SJSA1 (cell line): ENCODE data around the gene FIBCD1. TPM values are rescaled to one million over a fixed set of nuclear protein-coding genes. Genes with fewer than 3 reads are reported as not detected.

ENCODE experiments used
- DNase-seq, 2 experiments: peaks; one replicate each; pipeline ENCODE4 v3.0.0-alpha.2; 2015 to 2020; ENCODE audit warnings: low spot score in 2 of 2, low read depth in 1 of 2
- H3K27ac ChIP-seq: fragments of 250-450 bp; sonication (Bioruptor Pico); 2 replicates; pipeline ENCODE4 v1.5.1; 2020; ENCODE audit warnings: mild to moderate bottlenecking, moderate library complexity
- H3K27me3 ChIP-seq: fragments of 250-450 bp; sonication (Bioruptor Pico); replicated peaks from 2 replicates; pipeline ENCODE4 v1.5.1; 2020; ENCODE audit warnings: mild to moderate bottlenecking, moderate library complexity
- H3K36me3 ChIP-seq: fragments of 250-450 bp; sonication (Bioruptor Pico); 2 replicates; pipeline ENCODE4 v1.5.1; 2020; ENCODE audit warnings: mild to moderate bottlenecking
- H3K4me1 ChIP-seq: fragments of 250-450 bp; sonication (Bioruptor Pico); replicated peaks from 2 replicates; pipeline ENCODE4 v1.6.1; 2021; ENCODE audit warnings: mild to moderate bottlenecking
- H3K4me3 ChIP-seq: fragments of 250-450 bp; sonication (Bioruptor Pico); 2 replicates; pipeline ENCODE4 v1.5.1; 2020; ENCODE audit warnings: mild to moderate bottlenecking
- H3K9me3 ChIP-seq: fragments of 250-450 bp; sonication (Bioruptor Pico); replicated peaks from 2 replicates; pipeline ENCODE4 v1.5.1; 2020; ENCODE audit warnings: mild to moderate bottlenecking
- total RNA-seq: library from RNA; depleted of rRNA; stranded (reverse); fragments of >200 nt; shearing (Covaris generic); gene quantifications from 2 replicates; pipeline ENCODE4 v1.2.3, GENCODE V29; 2014

FIBCD1 gene
- total RNA-seq, 1 experiment from 2014 or later, result 0.08 TPM

DNA sequence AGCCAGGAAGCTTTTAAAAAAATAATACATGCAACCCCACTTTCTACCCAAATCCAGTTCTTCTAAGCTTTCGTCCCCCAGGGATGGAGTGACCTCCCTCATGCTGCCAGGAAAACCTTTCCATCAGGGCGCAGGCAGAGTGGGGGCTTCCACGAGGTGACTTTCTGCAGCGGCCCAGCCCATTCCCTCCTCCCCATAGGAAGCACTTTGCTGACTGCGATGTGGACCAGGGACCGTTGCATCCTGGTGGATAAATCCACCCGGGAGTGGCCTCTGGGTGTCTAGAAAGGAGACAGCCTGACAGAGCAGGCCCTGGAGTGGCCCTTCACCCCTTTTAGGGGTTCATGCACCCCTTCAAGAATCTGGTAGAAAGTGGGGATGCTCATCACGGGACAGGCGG is 44.0 kb downstream of the FIBCD1 start:
- no peak overlapping the region for H3K27ac ChIP-seq
- DNase-seq, result no peak
- peaks cover 20% of the 10 kb centered on the region for H3K27me3 ChIP-seq
- H3K36me3 ChIP-seq, result peaks cover 9% of the 10 kb centered on the region
- no peaks in the 10 kb centered on the region for H3K9me3 ChIP-seq
- H3K4me3 ChIP-seq, result no peak overlapping the region
- no peaks in the 10 kb centered on the region for H3K4me1 ChIP-seq

DNA sequence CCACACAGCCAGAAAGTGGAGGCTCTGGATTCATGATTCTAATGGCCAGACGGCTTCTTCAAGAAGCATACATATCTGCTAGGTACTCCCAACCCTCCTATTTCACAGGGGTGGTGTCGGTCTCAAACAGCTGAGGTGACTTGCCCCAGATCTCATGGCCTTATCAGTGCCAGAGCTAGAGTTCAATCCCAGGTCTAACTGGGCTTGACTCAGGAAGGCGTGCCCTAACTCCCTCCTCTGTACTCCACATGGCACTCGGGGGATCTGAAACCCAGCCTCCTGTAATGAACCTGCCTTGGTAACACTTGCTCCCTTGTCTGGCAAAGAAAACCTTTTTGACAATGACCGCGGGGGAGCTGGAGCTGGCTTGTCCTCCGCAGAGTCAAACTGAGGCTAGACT is 44.5 kb downstream of the FIBCD1 start:
- peaks cover 13% of the 10 kb centered on the region for H3K36me3 ChIP-seq
- no peaks in the 10 kb centered on the region for H3K9me3 ChIP-seq
- no peak overlapping the region for H3K27ac ChIP-seq
- no peak for DNase-seq
- H3K4me1 ChIP-seq, result no peaks in the 10 kb centered on the region
- no peak overlapping the region for H3K4me3 ChIP-seq
- peaks cover 16% of the 10 kb centered on the region for H3K27me3 ChIP-seq

DNA sequence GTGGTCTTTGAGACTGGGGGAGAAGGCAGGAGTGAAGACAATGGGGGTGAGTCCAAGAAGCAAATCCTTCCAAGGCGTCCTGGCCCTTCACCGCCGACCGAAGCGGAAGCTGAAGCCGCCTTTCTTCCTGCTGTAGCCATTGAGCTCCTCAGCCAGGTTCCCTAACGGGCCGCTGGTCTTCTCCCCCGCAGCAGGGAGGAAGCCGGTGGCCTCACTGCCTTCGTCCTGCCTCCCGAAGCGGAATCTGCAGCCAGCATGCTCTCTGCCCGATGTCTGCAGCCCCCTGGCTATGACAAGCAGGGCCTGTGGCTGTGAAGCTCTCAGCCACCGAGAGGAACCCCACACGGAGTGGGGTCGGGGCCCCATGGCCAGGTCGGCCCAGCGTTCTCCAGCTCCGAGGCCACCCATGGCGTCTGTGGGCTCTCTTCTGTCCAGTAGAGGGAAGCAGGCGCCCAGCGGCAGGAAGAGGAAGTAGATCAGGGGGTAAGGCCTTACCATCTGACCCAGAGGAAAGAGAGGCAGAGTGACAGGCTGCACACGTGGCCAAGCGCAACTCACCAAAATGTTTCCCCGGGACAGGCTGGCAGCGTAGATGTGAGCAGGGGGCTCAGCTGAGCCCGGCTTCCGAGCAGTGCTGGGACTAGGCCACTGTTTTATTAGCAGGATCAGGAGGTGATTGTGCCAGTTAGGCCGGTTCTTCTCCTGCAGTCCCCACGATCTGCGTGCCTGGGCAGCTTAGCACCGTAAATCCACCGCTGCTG is 45.5 kb downstream of the FIBCD1 start:
- no peaks in the 10 kb centered on the region for H3K4me1 ChIP-seq
- no peak for DNase-seq
- H3K27ac ChIP-seq, result no peak overlapping the region

DNA sequence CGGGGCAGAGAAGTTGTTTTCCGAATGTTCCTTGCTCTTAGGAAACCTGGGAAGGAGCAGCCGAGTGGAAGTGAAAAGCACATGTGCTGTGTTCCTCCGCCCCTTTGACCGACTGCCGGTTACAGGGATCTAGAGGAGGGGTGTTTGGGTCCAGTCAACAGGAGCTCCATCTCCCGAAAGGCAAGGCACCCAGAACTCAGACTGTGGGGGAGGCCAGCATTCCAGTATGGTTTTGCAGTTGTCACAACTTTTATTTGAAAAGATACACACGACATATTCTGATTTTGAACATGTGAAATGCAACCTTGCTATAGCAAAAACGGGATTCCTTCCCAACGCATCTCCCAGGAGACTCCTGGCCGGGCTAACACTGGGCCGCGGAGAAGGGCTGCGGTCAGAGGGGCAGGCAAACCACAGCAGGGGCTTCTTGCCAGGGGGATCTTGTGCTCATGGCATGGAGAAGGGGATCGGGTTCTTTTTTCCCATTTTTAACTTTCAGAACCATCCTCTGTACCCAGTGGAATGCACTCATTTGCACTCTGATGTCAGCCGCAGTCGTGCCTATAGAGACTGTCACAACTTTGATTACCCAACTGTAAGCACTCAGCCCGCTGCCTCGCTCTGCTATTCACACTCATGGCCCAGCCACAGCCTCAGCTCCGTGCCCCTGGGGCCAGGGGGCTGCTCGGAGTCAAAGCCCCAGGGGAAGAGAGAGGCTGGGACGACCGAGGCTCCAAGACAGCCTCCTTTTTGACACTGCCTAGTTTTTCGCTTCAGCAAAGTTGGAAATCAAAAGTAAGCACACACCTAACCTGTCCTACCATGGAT is 46.4 kb downstream of the FIBCD1 start:
- peaks cover 27% of the 10 kb centered on the region for H3K36me3 ChIP-seq
- no peaks in the 10 kb centered on the region for H3K4me1 ChIP-seq
- no peak overlapping the region for H3K4me3 ChIP-seq
- H3K27ac ChIP-seq, result no peak overlapping the region
- DNase-seq, result no peak
- H3K9me3 ChIP-seq, result no peaks in the 10 kb centered on the region
- peaks cover 3% of the 10 kb centered on the region for H3K27me3 ChIP-seq

More for the DNA sequence above, 45.5 kb downstream of the FIBCD1 start:
- Histone ChIP-seq H3K4me3 (no peak overlapping the region), H3K36me3 (peaks cover 18% of the 10 kb centered on the region), H3K27me3 (peaks cover 10% of the 10 kb centered on the region), H3K9me3 (no peaks in the 10 kb centered on the region)

DNA sequence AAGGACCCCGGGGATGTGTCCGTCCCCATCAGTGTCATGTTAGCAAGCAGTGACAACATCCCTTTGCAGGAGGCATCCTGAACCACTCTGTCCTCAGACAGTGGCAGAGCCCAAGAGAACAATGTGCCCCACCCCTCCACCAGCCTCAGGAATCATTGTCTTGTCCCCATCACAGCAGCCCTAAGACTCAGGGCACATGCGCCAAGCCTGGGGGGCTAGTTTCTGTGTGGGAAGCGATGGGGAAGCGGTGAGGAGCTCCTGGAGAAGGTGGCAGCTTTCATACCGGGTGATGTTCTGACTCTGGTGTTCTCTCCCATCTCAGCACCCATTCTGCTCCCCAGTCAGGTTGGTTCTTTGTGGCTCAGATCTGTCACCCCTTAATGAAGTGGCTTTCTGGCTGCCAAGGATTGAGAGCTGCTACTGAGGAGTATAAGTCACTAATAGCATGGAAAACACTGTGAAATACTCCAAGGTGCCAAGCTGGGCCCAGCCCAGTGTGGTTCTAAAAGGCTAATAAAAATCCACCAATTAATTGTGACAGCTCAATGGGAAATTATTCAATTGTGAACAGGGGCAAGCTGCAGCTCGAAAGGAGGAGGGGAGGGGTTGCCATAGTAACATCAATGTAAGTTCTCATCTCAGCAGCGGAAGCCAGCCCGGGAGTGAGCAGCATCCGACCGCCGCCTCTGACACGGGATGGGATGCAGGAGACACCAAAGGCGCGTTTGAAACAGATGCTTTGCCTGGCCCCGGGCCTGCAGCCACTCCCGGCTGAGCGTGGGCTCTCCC is 47.2 kb downstream of the FIBCD1 start:
- no peaks in the 10 kb centered on the region for H3K4me1 ChIP-seq
- H3K36me3 ChIP-seq, result peaks cover 35% of the 10 kb centered on the region
- H3K4me3 ChIP-seq, result no peak overlapping the region

DNA sequence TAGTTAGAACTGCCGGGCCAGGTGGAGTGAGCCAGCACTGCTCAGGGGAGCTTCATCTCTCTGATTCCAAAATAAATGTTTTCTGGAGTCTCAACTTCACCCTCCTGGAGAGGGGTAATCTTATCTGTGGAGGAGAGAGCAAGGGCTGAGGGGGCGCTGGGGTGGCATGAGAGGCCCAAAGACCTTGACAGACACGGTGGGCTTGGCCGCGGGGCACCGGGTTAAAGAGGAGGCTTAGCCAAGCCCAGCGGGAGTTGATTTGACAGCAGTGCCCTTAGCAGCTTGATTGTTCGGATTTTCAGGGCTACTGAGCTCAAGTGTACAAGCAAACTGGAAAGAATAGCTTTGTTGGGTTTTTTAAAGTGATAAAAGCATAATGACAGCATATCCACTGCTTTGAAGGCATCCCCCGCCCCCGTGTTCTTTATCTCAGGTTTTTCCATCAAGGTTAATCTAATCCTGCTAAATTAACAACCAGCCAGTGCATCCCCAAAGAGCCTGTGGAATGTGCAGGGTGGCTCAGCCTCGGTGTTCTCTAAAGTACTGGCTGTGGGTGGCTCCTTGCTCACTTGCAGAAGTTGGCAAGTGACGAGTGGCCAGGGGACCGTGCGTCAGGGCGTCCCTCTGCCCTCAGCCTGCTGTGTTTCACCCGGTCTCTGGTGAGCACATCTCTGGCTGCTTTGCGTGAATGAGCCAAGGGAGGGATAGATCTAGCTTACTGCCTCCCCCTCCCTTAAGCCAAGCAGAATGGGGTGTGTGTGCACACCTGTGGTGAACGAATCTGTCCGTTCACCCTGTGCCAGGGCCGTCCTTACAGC is 48.0 kb downstream of the FIBCD1 start:
- Histone ChIP-seq H3K36me3 (peaks cover 43% of the 10 kb centered on the region), H3K27me3 (no peaks in the 10 kb centered on the region), H3K27ac (no peak overlapping the region), H3K4me1 (no peaks in the 10 kb centered on the region), H3K4me3 (no peak overlapping the region), H3K9me3 (no peaks in the 10 kb centered on the region)
- DNase-seq, result no peak

More for the DNA sequence above, 47.2 kb downstream of the FIBCD1 start:
- H3K27ac ChIP-seq, result no peak overlapping the region
- H3K9me3 ChIP-seq, result no peaks in the 10 kb centered on the region
- no peaks in the 10 kb centered on the region for H3K27me3 ChIP-seq
- DNase-seq, result no peak

DNA sequence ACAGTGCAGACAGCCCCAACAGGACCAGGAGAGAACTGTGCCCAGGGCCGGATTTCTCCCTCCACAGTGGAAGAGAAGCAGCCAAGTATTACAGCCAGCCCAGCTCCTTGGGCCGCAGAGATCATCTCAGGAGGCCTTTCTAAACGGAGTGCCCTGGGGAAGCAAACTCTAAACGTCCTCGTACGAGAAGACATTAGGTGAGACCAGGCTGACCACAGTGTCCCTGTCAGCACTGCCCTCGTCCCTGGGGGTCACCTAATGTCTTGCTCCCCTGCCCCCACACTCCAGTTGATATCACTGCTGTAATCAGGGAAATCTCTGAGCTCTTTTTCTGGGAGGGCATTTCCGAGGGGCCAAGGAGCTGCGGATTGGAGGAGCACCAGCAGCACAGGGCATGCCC is 48.9 kb downstream of the FIBCD1 start:
- DNase-seq, result no peak
- Histone ChIP-seq H3K4me1 (no peaks in the 10 kb centered on the region), H3K9me3 (no peaks in the 10 kb centered on the region), H3K36me3 (peaks cover 52% of the 10 kb centered on the region), H3K27me3 (no peaks in the 10 kb centered on the region), H3K4me3 (no peak overlapping the region), H3K27ac (no peak overlapping the region)

DNA sequence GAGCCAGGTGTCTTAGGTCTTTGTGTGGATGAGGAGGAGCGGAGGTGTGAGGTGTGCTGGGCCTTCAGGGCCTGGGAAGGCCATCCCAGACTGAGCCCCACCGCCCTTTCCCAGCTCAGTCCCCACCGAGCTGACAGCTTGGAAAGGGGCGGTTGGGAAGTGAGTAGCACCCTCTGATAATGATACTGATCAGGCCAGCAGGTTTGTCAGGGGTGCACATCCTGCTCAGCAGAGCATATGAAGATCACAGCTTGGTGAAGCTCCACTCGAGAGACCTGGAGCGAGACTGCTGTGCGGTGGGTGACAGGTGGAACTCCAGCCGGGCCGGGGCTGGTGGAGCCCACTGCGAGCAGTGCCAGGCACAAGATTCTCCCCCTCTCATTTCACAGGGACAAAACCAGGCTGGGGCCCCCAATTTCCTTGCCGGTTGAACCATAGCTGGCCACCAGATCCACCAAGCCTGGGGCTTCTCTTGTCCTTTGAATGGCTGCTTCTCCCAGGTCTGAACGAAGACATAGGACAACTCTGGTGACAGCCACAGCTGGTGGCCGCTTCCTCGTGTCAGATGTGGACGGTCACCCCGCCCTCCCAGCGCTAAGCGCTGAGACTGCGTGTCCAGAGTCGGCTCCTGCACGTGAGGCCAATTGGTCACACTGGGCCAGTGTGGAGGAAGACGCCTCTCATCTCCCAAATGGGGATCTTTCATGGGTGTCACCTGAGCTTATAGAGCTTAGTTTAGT is 50.7 kb downstream of the FIBCD1 start:
- no peak for DNase-seq
- Histone ChIP-seq H3K36me3 (peaks cover 68% of the 10 kb centered on the region), H3K27ac (no peak overlapping the region), H3K4me3 (no peak overlapping the region), H3K4me1 (no peaks in the 10 kb centered on the region), H3K27me3 (no peaks in the 10 kb centered on the region), H3K9me3 (no peaks in the 10 kb centered on the region)

DNA sequence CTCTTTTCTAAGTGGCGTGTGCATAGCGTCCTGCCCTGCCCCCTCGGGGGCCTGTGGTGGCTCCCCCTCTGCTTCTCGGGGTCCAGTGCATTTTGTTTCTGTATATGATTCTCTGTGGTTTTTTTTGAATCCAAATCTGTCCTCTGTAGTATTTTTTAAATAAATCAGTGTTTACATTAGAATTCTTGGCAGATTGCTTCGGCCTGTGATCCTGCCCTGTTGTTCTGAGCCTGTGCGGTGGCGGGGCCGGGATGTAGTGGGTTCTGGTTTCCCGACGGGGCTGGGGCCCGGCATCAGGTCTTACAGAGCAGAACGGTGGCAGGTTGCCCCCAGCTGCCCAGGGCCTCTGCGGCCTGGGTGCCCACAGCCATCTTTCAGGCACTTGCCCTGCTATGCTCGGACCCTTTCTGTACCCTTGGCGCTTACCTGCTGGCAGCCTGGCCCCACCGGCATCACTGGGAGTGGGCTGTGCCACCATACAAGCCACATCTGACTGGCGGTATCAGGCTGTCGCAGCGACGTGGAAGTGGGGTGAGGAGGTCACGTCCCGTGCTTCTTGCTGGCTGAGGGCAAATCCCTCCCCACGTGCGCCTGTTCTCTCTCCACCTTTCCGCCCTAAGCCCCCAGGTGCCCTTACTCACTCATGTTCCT is 51.4 kb downstream of the FIBCD1 start:
- Histone ChIP-seq H3K4me3 (no peak overlapping the region), H3K9me3 (no peaks in the 10 kb centered on the region), H3K36me3 (peaks cover 72% of the 10 kb centered on the region), H3K4me1 (no peaks in the 10 kb centered on the region), H3K27me3 (no peaks in the 10 kb centered on the region), H3K27ac (no peak overlapping the region)
- DNase-seq, result no peak

DNA sequence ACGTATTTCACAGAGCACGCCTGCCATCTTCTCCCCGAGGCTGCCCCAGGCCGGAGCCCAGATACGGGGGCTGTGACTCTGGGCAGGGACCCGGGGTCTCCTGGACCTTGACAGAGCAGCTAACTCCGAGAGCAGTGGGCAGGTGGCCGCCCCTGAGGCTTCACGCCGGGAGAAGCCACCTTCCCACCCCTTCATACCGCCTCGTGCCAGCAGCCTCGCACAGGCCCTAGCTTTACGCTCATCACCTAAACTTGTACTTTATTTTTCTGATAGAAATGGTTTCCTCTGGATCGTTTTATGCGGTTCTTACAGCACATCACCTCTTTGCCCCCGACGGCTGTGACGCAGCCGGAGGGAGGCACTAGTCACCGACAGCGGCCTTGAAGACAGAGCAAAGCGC is 52.1 kb downstream of the FIBCD1 start:
- no peak overlapping the region for H3K27ac ChIP-seq
- DNase-seq, result no peak
- H3K4me1 ChIP-seq, result no peaks in the 10 kb centered on the region
- H3K9me3 ChIP-seq, result no peaks in the 10 kb centered on the region
- H3K36me3 ChIP-seq, result peaks cover 73% of the 10 kb centered on the region
- no peak overlapping the region for H3K4me3 ChIP-seq
- no peaks in the 10 kb centered on the region for H3K27me3 ChIP-seq

DNA sequence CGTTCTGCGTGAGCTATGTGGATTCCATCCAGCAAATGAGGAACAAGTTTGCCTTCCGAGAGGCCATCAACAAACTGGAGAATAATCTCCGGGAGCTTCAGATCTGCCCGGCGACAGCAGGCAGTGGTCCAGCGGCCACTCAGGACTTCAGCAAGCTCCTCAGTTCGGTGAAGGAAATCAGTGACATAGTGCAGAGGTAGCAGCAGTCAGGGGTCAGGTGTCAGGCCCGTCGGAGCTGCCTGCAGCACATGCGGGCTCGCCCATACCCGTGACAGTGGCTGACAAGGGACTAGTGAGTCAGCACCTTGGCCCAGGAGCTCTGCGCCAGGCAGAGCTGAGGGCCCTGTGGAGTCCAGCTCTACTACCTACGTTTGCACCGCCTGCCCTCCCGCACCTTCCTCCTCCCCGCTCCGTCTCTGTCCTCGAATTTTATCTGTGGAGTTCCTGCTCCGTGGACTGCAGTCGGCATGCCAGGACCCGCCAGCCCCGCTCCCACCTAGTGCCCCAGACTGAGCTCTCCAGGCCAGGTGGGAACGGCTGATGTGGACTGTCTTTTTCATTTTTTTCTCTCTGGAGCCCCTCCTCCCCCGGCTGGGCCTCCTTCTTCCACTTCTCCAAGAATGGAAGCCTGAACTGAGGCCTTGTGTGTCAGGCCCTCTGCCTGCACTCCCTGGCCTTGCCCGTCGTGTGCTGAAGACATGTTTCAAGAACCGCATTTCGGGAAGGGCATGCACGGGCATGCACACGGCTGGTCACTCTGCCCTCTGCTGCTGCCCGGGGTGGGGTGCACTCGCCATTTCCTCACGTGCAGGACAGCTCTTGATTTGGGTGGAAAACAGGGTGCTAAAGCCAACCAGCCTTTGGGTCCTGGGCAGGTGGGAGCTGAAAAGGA is 53.3 kb downstream of the FIBCD1 start:
- Histone ChIP-seq H3K27ac (no peak overlapping the region), H3K9me3 (no peaks in the 10 kb centered on the region), H3K4me1 (no peaks in the 10 kb centered on the region), H3K4me3 (no peak overlapping the region), H3K27me3 (no peaks in the 10 kb centered on the region), H3K36me3 (peaks cover 86% of the 10 kb centered on the region)
- DNase-seq, result no peak
